Measurements from ENCODE around the gene RXFP4. TPM values are rescaled to one million over a fixed set of nuclear protein-coding genes. Genes with fewer than 3 reads are reported as not detected.

The RXFP4 gene
- total and polyA plus RNA-seq, 10 donors, result 0.06 to 0.88 TPM; not detected in 8

DNA sequence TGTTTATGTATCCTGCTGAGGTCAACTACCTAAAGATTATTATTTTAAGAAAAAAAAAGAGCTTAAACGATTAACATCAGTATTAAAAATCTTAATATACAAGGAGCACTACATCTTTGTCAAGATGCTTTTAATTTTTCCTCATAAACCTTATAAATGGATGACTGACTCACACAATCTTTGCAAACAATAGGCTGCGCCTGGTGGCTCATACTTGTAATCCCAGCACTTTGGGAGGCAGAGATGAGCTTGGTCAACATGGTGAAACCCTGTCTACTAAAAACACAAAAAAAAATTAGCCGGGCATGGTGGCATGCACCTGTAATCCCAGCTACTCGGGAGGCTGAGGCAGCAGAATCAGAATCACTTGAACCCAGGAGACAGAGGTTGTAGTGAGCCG is 9.0 kb upstream of the RXFP4 start:
- TF ChIP-seq POLR2AphosphoS5 (IDR thresholded peaks at IDR 0.05) (no peak), POLR2A (IDR thresholded peaks at IDR 0.05) (no peak), CTCF (IDR thresholded peaks at IDR 0.05 in 8 of 11, conservative IDR thresholded peaks at IDR 0.05 in 3 of 11) (no peak)
- intact Hi-C loops (cut with DNase I; ENCODE audit: low total_unique reads), result no loop called here

DNA sequence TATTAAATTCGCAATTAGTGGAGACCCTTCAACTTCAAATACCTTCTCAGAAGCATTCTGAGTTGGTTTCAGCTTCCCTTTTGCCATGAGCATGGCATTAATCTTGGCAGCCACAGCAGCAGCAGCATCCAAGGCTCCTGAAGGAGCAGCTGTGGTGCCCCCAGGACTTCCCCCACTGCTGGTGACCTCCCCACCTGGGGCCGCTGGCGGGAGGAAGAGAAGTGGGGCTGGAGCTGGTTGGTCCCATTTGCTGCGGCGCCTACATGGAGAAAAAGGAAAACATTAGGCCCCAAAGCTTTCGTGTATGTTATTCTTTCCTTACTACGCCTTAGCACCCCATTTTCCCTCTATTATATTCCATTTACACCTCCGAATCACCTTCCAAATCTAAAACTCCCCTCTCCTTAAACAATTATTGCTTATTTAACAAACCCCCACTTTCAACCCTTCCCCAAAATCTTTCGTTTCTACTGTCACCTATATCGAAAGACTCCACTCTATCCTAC is 7.8 kb upstream of the RXFP4 start:
- H3K36me3 ChIP-seq, result peaks cover 0 to 49% (median 37%) of the 10 kb centered on the region in 6 donors
- peak; percentile 81 for DNase-seq
- H3K4me1 ChIP-seq, result peaks cover 43 to 76% (median 60%) of the 10 kb centered on the region in 6 donors
- H3K27ac ChIP-seq, result peak overlapping the region; percentile 90 to 95 (median 94)
- intact Hi-C loops (cut with DNase I; ENCODE audit: low total_unique reads), result no loop called here
- peak overlapping the region; percentile 60 to 93 (median 76) for H3K4me3 ChIP-seq
- H3K27me3 ChIP-seq (replicated peaks in 1 of 7), result no peaks in the 10 kb centered on the region
- no peak for TF ChIP-seq POLR2A (IDR thresholded peaks at IDR 0.05)
- no peak for TF ChIP-seq POLR2AphosphoS5 (IDR thresholded peaks at IDR 0.05)
- no peak for TF ChIP-seq CTCF (IDR thresholded peaks at IDR 0.05 in 8 of 11, conservative IDR thresholded peaks at IDR 0.05 in 3 of 11)
- no peaks in the 10 kb centered on the region for H3K9me3 ChIP-seq
- 2 to 5% (median 3%) methylated on average over 10 of the region's 10 CpGs for WGBS, 5 donors

More for the DNA sequence above, 9.0 kb upstream of the RXFP4 start:
- Histone ChIP-seq H3K36me3 (peaks cover 0 to 61% (median 47%) of the 10 kb centered on the region in 6 donors), H3K4me1 (peaks cover 37 to 70% (median 52%) of the 10 kb centered on the region in 6 donors), H3K4me3 (peak overlapping the region in 4 of 8 donors; percentile 6 to 93 (median 75)), H3K27me3 (replicated peaks in 1 of 7) (no peaks in the 10 kb centered on the region), H3K27ac (no peak overlapping the region), H3K9me3 (no peaks in the 10 kb centered on the region)
- WGBS, 5 donors, result 81 to 86% (median 85%) methylated on average over 5 of the region's 5 CpGs
- no peak for DNase-seq

DNA sequence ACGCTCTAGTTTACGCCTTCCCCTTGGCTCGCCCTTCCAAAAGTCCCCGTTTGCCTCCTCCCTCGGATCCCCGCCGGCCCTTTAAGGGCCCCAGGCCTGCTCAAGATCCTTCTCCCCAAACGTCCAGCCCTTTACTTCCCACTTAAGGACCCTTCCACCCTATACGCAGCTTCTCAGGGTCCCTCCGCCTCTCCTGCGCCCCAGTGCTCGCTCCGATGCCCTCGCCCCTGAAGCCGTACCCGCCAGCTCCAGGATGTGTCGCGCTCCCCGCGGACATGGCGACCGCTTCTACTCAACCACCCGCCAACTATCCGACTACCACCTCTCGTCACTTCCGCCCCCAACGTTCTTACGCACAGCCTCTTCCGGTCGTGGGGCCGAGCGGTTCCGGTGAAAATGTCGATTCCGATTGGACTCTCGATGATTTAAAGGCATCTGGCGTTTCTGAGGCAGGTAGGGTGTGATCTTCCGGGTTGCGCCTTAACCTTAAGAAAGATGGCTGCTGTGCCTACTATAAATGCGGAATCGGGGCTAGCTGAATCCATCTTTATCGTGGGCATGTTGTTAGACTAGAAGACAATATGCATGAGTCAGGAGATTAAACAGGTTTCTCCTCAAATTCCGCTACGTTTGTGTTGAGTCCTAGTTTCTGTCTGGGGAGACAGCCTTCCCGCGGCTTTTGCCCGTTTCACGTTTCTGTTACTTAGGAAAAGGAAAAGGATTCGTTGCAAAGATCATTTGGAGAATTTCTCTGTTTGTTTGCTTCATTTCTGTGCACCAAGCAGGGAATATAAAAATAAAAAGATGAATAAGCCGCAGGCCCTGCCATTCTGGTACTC is 7.1 kb upstream of the RXFP4 start, which contains the start of gene KHDC4:
Gene KHDC4, minus strand, starts transcription at position 317 of the 839 bp plus-strand sequence. Its CDS starts 40 bp downstream, at position 277.
- intact Hi-C loops (cut with DNase I; ENCODE audit: low total_unique reads), result no loop called here
- peak; percentile 97 for DNase-seq
- TF ChIP-seq POLR2A (IDR thresholded peaks at IDR 0.05) (peak; percentile 66 to 93 (median 89)), POLR2AphosphoS5 (IDR thresholded peaks at IDR 0.05) (peak; percentile 100), CTCF (IDR thresholded peaks at IDR 0.05 in 8 of 11, conservative IDR thresholded peaks at IDR 0.05 in 3 of 11) (peak in 10 of 11 experiments; percentile 26 to 62 (median 41))
- H3K36me3 ChIP-seq, result peaks cover 0 to 42% (median 31%) of the 10 kb centered on the region in 6 donors
- H3K9me3 ChIP-seq, result no peaks in the 10 kb centered on the region
- peaks cover 45 to 78% (median 65%) of the 10 kb centered on the region in 6 donors for H3K4me1 ChIP-seq
- no peaks in the 10 kb centered on the region for H3K27me3 ChIP-seq (replicated peaks in 1 of 7)
- WGBS, 5 donors, result 0 to 1% (median 1%) methylated on average over 41 to 50 of the region's 50 CpGs
- H3K27ac ChIP-seq, result peak within 1 kb of the TSS; percentile 90 to 95 (median 94)
- peak within 1 kb of the TSS; percentile 60 to 93 (median 76) for H3K4me3 ChIP-seq
